Measurements from ENCODE around the gene NRXN3.

- TF ChIP-seq, protein P1, sequence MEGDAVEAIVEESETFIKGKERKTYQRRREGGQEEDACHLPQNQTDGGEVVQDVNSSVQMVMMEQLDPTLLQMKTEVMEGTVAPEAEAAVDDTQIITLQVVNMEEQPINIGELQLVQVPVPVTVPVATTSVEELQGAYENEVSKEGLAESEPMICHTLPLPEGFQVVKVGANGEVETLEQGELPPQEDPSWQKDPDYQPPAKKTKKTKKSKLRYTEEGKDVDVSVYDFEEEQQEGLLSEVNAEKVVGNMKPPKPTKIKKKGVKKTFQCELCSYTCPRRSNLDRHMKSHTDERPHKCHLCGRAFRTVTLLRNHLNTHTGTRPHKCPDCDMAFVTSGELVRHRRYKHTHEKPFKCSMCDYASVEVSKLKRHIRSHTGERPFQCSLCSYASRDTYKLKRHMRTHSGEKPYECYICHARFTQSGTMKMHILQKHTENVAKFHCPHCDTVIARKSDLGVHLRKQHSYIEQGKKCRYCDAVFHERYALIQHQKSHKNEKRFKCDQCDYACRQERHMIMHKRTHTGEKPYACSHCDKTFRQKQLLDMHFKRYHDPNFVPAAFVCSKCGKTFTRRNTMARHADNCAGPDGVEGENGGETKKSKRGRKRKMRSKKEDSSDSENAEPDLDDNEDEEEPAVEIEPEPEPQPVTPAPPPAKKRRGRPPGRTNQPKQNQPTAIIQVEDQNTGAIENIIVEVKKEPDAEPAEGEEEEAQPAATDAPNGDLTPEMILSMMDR (IDR thresholded peaks at IDR 0.05), result no peak
- TF ChIP-seq POLR2AphosphoS5 (IDR thresholded peaks at IDR 0.05) (no peak), EP300 (IDR thresholded peaks at IDR 0.05; ENCODE audit: low read depth) (no peak)
These were observed 1317.5 kb downstream of the NRXN3 start for GRCh38 chr14:79487632-79488031.
